GM18505 (cell line): Measurements from ENCODE around the gene CZIB.

Experiments
- ATAC-seq: cut with Tn5 transposase; IDR thresholded peaks from one replicate; pipeline ENCODE4 v1.9.1; 2021; ENCODE audit not compliant: unreplicated experiment
- POLR2A ChIP-seq: IDR thresholded peaks from 4 replicates; pipeline ENCODE4 v1.6.1; 2011; ENCODE audit warnings: borderline replicate concordance; ENCODE audit not compliant: insufficient read depth, insufficient read length; ENCODE audit errors: extremely low read depth

CZIB gene

DNA sequence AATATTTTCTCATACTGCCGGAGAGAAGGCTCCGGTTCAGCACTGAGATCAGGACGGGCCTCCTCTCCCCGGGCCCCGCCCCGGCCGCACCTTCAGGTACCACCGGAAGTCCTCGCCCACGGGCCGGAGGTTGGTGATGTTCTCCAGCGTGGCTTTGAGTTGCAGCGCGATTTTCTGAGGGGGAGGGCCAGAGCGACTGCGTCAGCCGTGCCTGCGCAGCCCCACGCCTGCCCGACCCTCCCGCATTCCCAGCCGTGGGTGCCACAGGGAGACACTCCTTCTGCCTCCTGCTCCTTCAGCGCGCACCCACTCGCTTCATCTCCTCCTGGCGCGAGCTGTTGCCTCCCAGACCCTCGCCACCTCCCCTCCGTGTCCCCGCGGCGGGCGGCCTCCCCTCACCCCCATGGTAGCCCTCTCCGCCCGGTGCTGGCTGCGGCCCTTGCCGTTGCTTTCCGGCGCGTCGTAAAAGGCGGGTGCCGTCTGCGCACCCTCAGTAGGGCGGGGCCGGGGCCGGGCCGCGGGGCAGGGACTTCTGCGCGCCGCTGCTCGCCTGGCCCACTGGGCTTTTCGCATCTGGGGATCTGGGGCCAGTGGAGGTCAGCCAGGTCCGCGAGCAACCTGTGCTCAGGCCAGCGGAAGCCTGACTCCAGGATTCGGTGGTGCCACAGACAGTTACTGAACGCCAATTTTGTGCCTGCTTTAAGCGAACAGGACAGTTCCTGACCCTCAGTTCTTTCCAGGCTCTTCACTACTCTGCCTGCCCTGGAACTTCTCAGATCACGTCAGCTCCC is at the start of gene CZIB:
CZIB (minus strand) TSS at position 464 of the 791 bp plus-strand sequence; CDS start at position 405, 59 bp downstream.
- peak; percentile 97 for TF ChIP-seq POLR2A
- ATAC-seq: peak; percentile 89

- ATAC-seq: no peak
- no peak for TF ChIP-seq POLR2A
Measured at GRCh38 chr1:53270107-53270506, 49.7 kb upstream of the CZIB start.

DNA sequence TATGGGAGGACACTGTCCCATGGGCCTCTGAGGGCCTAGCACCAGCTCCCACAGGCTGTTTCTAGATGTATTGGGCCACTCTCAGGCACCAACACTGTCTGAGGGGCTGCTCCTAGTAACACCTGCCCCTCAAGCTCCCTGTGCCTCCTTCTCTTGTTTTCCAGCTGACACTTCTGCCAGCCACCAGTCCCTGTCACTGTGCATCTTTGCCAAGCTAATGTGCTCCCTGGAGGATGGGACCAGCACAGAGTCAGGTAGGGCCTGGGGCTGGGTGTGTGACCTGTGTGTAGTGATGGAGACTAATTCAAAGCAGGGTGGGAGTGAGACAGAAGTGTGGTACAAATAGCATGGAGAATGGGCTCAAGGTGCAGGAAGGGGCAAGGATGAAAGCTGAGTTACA is 47.3 kb upstream of the CZIB start:
- TF ChIP-seq POLR2A: no peak
- no peak for ATAC-seq

GRCh38 chr1:53266038-53266437 is 45.6 kb upstream of the CZIB start:
- ATAC-seq: no peak
- no peak for TF ChIP-seq POLR2A

GRCh38 chr1:53265581-53265980 is 45.1 kb upstream of the CZIB start:
- TF ChIP-seq POLR2A: no peak
- no peak for ATAC-seq

GRCh38 chr1:53264048-53264447 is 43.6 kb upstream of the CZIB start:
- no peak for TF ChIP-seq POLR2A
- no peak for ATAC-seq

DNA sequence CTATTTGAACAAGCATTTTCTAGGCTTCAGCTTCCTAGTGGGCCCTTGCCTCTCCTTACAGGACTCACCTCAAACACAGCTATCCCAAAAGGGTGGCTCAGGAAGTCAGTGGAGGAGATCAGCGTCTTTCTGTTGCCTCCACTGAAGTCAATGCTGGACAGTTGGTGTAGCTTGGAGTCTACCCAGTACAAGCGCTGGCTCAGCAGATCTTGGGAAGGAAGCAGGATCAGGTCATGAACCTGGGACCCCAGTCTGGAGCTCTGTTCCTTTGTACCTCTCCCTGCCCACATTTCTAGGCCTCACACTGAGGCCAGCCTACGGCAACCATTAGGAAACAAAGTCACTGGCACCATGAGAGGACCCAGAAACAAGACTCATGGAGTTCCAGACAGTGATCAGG is 41.6 kb upstream of the CZIB start:
- no peak for ATAC-seq
- no peak for TF ChIP-seq POLR2A

DNA sequence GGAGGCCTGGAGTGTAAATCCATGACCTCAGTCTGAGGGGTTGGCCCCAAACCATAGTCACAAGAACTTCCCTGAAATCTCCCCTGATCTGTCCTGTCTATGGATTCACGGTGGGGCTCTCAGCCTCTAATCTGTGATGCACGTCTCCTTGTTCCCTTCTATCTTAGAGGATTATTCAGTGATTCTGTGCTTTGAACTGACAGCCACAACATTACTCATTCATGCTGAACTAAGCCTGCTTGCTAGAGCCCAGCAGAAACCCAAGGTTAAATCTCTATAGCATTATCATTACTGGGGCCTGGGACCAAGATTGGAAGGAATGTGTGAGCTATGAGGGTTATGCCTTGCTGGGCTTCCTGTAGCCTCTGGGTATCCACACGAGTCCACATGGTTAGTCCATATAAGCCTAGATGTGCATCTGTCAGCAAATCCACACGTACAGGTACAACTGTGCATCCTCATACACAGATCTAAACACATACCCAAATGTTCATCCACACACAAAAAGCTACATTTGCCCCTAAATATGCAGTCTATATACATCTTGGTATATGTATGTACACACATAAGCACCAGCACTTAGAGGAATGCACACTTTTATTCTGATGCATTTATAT is 40.3 kb upstream of the CZIB start:
- TF ChIP-seq POLR2A: no peak
- ATAC-seq: no peak

DNA sequence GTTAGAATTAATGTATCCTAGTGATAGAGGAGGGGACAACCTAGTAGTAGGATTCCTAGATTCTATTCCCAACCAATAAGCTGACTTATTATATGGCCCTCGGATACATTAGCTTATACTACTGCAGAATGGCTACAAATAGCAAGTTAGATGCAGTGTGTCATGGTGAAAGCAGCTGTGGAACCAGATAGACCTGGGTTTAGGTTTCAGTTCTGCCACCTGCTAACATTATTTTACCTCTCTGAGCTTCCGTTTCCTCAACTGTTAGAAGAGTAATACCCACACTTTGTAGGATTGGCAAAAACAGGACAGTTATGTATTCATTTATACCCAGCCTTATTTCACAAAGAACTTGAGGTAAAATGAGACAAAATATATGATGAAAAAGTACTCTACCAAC is 39.5 kb upstream of the CZIB start:
- ATAC-seq: no peak

DNA sequence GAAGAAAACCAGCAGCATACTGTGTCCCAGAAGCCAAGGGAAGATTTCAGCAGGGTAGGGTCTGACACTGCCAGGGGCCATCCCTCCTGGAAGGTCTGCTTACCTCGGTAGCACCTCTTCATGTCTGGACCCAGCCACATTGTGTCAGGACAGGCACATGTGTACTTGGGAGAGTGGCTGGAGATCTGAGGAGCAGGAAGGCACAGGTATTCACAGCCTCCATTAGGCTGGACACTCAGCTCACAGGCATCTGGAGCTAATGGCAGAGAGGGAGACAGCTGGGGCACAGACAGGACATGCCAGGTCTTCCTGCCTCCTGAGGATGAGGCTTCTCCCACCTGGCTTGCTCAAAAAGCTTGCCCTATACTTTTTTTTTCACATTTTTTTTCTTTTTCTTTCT is 37.8 kb upstream of the CZIB start:
- TF ChIP-seq POLR2A: no peak
- ATAC-seq: no peak

More for the DNA sequence above, 39.5 kb upstream of the CZIB start:
- no peak for TF ChIP-seq POLR2A

GRCh38 chr1:53257454-53258081 is 37.1 kb upstream of the CZIB start:
- TF ChIP-seq POLR2A: no peak
- ATAC-seq: no peak

DNA sequence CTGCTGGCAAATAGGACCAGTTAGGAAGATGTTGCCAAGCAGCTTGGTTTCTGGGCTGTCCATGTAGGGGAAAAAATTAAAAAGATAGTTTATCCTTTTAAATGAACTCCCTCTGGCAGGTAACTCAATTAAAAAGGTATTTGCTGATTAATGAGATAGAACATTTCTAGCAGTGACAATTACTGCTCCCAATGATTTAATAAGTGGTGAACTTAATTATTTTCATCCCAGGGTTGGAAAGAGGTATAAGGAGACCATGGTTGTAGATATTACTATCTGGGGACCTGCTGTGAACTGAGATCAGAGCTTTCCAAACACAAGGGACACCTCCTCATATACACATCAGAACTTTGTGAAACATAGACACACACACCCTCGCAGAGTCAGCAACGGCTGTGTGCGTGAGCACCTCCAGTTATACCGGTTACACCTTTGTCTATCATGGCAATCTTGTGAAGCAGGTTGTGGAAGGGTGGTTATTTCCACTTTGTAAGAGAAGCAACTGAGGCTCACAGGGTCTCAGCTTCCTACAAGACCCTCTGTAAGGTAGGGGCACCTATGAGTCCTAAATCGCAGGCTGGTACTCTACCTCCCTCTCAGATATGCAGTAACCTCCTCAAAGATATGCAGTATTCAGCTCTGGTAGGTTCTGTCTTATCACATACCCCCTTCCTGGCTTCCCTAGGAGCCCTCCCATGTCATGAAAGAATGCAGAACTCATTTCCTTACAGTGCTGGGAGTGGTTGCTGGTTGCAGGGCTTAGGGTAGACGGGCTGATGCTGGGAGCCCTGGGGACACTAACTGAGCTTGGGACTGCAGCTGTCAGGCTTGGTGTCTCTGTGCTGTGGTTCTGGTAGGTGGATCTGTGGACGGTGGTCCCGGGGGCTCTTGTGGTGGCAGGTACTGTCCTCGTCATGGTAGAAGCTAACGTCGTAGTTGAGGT is 36.3 kb upstream of the CZIB start:
- ATAC-seq: no peak
- TF ChIP-seq POLR2A: no peak

- TF ChIP-seq POLR2A: no peak
- ATAC-seq: no peak
Measured at GRCh38 chr1:53255031-53255430, 34.6 kb upstream of the CZIB start.
